Right lobe of liver (tissue), 4 donors: ENCODE data around the gene PAK2.

Experiments
- CTCF ChIP-seq, 4 donors: fragments of 200-600 bp in 3 of 4; fragments of 450-650 bp in 1 of 4; IDR thresholded peaks; one replicate each; pipeline versions ENCODE4 v1.5.1 to v1.8.0; 2016 to 2022; ENCODE audit warnings: antibody characterized with exemption in 4 of 4, mild to moderate bottlenecking in 2 of 4
- POLR2A ChIP-seq: fragments of 450-650 bp; IDR thresholded peaks from one replicate; pipeline ENCODE4 v1.6.1; 2017; ENCODE audit warnings: antibody characterized with exemption, mild to moderate bottlenecking
- donor health status: DM: no; HTN: no; CAD: no.
- donor health status: DM: no; HTN: no; CAD: no.
- donor health status: DM: no; HTN: yes; CAD: no.

- TF ChIP-seq CTCF (IDR thresholded peaks at IDR 0.05) (no peak), POLR2A (no peak)
Observed at GRCh38 chr3:196765454-196765853, 25.8 kb downstream of the PAK2 start.
